NCI-H69 (cell line): ENCODE data around the gene ADAM33.

Experiments used
- DNase-seq: peaks from one replicate; lab custom pipeline; 2025; lab: John Stamatoyannopoulos, UW

ADAM33 gene, protein sequence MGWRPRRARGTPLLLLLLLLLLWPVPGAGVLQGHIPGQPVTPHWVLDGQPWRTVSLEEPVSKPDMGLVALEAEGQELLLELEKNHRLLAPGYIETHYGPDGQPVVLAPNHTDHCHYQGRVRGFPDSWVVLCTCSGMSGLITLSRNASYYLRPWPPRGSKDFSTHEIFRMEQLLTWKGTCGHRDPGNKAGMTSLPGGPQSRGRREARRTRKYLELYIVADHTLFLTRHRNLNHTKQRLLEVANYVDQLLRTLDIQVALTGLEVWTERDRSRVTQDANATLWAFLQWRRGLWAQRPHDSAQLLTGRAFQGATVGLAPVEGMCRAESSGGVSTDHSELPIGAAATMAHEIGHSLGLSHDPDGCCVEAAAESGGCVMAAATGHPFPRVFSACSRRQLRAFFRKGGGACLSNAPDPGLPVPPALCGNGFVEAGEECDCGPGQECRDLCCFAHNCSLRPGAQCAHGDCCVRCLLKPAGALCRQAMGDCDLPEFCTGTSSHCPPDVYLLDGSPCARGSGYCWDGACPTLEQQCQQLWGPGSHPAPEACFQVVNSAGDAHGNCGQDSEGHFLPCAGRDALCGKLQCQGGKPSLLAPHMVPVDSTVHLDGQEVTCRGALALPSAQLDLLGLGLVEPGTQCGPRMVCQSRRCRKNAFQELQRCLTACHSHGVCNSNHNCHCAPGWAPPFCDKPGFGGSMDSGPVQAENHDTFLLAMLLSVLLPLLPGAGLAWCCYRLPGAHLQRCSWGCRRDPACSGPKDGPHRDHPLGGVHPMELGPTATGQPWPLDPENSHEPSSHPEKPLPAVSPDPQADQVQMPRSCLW

DNA sequence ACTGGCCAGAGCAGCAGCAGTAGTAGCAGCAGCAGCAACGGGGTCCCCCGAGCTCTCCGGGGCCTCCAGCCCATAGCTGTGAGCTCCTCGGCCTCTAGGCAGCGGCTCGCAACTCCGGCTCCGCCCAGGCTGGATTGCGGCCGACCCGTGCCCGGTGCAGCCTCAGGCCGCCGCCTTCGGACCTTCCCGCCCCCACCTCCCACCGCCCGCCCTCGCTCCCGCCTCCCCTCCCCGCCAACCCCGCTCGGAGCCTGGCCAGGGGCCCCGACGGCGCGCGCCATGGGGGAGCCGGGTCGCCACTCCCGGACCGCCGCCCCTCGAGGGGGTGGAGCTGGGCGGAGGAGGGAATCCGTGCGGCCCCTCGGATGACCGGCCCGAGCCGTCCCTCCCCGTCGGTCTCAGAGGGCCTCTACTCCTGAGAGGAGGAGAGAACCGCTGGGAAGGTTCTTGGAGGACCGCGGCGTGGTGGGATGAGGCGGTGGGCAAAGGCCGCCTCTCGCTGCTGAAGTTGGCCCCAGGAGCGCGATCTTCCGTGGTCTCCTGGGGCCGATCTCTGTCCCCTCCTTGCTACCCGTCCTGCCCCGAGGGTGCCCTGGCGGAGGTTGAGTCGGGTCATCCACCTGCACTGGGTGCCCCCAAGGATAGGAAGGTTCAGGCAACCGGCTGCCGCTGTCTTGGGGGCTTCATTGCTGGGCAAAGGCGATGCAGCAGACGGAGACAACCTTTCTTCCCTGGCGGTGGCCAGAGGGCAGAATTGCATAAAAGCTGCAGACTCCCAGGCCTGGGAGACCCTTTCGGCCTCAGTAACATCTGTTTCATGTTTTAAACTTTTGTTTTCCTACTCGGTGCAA, at the start of gene ADAM33:
Gene ADAM33 (minus strand): TSS at position 80 of the 851 bp plus-strand sequence. CDS start 6 bp downstream, at position 74.
- DNase-seq: peak; percentile 18

DNA sequence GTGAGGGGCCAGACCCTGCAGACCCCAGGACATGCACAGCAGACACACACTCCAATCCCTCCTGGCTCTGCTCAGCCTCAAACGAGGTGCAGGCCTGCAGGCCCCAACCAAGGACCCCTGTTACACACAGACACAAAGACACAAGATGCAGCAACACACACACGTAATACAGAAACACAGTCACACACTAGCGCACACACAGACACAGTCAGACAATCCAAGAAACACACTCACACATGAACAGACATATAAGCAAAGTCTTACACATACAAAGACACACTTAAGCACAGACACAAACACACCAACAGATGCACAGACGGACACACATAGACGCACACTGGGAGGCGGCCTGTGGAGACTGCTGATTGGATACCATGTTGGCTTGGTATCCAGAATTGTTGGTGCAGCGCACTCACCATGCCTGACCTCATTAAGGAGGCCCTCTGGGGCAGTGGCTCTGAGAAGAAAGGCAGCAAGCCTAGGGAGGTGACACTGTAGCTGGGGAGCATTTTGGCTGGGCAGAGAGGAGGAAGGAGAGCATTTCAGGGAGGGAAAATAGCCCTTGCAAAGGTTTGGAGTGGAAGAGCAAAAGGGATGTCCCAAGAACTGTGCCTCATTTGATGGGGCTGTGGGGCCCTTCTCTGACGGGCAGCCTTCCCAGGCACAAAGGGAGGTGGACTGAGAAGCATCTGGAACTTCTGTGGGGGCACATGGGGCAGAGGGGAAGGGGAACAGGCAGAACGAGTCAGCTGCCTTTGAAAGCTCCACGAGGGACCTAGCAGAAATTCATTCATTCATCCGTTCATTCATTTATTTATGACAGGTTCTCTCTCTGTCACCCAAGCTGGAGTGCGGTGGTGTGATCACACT, 49.2 kb upstream of the ADAM33 start:
- peak; percentile 14 for DNase-seq

DNA sequence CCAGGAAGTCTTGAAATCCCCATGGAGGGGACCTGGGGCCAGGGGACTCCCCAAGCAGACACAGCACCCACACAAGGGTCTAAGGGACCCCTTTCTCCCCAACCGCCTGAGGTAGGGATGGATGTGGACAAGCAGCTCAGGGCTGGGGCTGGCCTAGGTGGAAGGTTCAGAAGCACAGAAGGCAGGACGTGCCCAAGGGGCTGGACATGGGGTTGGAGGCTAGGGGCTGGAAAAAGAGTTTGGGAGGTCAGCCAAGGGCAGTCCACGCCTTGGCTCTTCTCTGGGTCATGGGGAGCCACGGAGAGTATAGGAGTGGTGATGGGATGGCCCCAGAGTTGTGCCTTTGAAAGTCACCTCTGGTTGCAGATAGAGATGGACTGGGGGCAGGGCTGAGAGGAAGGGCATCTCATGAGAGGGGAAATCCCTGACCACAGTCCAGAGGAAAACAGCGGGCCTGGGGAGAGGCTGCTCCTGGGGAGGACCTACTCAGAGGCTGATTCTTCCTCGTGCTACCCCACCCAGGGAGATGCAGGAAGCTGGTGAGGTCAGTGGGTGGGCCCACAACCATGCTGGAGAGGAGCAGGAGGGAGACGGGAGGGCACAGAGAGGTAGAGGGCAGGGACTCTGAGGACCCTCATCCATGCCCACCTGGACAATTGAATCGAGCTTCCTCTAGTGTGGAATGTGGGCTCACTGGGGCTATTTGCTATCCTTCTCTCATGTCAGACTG, 48.2 kb upstream of the ADAM33 start:
- DNase-seq: no peak

DNA sequence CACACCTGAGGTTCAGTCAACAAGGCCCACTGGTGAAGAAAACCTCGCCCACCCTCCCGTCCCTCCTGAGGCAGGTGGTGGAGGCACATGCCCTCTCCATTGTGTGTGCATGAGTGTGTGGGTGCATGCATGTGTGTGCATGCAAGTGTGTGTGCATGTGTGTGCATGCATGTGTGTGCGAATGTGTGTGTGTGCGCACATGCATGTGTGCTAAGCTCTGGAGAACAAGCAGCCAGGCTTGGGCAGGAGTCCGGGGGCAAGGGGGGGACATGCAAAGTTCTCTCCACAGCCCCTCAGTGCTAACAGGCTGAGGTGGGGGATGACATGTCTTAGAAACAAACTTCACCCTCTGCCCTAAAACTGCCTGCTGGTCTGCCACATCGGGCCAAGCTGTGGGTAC, 47.6 kb upstream of the ADAM33 start:
- DNase-seq: no peak

DNA sequence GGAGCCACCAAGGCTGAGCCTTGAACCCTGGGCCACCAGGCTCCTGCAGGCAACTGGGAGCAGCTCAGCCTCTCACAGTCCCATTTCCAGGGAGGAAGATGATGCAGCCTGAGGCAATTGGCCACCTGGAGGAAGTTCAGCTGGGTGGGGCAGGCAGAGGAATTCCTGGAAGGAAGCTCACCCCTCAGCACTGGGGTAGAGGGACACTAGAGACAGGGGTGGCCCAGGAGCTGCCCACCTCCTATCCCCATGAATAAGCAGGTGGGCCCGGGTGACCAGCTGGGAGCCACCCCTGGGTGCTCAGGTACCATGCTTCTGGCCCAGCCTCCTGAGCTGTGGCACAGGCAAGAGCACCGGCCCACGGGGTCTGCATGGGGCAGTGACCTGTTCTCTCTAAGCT, 47.1 kb upstream of the ADAM33 start:
- DNase-seq: no peak

DNA sequence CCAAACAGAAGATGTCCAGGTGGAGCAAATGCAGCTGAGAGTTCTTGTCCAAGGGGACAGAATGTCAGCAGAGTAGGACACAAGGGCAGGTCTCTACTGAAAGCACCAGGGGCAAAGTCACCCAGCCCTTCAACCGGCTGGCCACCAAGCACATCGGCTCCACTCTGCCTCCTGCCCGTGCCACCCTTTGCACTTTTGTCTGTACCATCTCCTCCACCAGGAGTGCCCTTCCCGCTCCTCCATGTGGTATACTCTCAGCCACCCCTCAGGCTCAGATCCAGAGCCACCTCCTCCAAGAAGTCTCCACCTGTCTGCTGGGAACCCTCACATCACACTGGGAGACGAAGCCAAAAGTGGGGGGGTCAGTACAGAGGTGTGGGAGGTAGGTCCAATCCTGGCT, 46.5 kb upstream of the ADAM33 start:
- no peak for DNase-seq

DNA sequence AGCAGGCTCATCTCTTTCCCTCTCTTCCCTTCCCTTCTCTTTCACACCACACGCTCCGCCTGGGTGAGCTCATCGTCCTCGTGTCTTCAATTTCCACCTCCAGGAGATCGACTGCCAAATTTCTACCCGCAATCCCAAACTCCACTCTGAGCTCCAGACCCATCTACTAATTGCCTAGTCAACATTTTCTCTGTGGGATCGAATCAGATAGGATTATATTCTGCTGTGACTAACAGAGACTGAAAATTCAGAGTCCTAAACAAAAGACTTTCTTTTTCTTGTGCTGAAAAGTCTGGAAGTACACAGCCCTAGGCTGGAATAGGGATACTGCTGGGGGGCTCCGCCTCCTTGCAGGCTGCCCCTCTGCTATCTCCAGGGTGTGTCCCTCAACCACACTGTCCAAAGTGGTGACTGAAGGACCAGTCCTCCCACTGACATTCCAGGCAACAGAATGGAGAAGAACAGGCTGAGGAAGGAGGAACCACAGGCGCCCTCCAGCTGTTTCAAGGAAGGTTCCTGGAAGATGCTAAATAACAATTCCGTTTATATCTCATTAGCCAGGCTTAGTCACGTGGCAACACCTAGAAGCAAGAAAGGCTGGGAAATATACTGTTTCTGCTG, 45.7 kb upstream of the ADAM33 start:
- peak; percentile 24 for DNase-seq

DNA sequence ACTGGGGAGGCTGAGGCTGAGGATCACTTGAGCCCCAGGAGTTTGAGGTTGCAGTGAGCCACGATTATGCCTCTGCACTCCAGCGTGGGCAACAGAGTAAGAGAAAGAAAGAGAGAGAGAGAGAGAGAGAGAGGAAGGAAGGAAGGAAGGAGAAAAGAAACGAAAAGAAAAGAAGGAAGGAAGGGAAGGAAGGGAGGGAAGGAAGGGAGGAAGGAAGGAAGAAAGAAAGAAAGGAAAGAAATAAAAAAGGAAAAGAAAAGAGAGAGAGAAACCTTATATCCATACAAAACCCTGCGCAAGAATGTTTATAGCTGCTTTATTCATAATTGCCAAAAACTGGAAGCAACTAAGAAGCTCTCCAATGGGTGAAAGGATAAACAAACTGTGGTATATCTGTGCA, 42.5 kb upstream of the ADAM33 start:
- no peak for DNase-seq

DNA sequence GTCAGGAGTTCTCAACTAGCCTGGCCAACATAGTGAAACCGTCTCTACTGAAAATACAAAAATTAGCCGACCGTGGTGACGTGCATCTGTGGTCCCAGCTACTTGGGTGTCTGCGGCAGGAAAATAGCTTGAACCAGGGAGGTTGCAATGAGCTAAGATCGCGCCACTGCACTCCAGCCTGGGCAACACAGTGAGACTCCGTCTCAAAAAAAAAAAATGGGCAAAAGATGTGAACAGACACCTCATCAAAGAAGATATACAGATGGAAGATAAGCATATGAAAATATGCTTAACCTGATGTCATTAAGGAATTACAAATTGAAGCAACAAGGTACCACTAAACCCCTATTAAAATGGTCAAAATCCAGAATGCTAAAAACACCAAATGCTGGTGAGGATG, 41.5 kb upstream of the ADAM33 start:
- DNase-seq: no peak

DNA sequence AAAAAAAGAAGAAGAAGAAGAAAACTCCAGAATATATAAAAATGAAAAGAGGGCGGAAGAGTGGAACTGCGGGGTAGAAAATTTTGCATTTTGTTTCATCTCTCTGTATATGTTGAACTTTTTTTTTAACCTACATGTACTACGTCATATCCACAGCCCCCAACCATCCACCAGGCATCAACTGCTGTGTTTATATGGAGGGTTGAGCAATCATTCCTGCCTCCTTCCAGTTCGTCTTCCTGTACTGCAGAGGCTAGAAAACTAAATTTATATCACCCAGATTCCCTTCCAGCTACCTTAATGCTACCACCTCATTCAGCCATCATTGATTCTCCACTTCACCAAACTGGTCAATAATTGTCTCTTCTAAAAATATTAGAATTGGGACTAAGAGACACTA, 40.1 kb upstream of the ADAM33 start:
- DNase-seq: no peak

DNA sequence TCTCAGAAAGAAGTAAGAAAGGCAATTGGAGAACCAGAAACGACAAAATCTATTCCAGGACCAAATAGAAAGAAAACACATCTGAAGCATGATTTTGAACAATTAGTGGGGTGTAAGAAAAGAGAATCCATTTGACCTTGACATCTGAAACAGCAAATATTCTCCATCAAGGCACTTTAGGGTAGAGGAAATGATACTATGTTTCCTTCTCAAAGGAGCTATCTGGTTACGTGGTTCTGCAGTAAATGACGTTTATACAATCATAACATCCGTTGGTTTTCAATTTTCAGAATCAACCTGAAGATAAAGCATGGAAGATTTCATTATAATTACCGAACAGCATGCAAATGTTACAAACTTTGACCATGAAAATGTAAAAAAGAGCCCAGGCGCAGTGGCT, 38.8 kb upstream of the ADAM33 start:
- no peak for DNase-seq

DNA sequence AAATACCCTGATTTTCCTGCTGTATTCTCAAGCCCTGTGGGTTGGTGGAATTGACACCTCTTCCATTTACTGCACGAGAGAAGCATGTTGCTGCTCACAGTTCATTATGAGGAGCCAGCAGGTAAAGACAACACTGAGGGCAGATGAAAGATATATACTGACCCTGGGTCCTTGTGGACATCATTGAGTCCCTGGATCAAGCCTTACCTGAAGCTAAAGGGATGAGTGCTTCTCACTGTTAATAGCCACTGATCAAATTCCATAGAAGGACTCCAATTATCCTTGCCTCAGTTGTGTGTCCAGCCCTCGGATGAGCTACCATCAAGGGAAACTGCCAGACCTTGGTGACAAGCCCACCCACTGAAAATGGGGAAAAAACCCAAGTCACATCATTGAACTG, 38.3 kb upstream of the ADAM33 start:
- DNase-seq: no peak

DNA sequence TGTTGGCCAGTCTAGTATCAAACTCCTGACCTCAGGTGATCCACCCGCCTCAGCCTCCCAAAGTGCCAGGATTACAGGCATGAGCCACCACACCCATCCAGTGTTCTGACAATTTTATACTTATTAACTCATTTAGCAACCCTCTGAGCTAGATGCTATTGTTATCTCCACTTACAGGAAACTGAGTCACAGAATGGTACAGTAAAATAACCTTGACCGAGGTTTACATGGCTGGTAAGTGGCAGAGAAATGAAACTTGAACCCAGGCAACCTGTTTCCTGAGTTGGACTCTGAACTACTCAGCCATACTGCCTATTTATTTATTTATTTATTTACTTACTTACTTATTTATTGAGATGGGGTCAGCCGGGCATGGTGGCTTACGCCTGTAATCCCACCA, 37.2 kb upstream of the ADAM33 start:
- DNase-seq: no peak

DNA sequence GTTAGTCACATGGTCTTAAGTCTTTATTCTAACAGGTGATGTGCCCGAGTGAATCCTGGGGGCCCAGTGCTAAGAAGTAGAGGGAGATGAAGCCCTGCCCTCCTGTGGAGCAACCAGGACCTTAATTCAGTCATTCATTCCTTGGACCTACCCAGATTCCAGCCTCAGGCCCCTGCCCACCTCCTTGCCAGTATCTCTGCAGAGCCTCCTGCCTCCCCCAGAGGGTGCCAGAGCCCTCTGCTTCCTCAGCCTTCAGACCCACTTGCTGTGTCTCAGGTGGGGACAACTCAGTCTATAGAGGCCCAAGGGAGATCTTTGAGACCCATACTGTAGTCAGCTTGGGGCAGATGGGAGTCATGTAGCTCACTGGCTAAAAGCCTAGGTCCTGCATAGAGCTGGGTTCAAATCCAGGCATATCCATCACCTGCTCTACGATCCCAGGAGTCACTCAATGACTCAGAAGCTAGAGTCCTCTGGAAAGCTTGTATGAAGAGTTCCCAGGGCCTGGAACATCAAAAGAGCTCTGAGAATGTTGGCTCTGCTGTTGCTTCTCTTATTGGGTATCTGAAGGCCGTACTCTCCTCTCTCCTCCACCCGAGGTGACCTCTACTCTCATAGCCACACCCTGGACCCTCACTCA, 34.5 kb upstream of the ADAM33 start:
- DNase-seq: peak; percentile 74

DNA sequence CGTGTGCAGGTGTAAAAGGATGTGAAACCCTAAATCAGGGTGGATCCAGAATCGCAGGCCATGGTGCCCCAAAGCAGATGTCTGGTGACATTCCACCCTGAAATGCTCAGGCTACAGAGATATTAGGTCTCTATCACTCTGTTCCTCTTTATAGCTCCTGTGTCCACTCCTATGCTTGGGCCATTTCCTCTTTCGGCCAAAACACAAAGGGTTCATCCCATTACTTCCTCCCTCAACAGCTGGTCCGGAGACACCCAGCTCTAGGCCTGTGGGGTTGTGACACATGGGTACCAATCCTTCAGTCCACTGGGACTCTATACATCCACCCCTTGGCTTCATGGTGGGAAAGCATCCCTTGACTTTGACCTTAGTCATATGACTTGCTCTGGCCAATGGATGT, 32.3 kb upstream of the ADAM33 start:
- DNase-seq: no peak

DNA sequence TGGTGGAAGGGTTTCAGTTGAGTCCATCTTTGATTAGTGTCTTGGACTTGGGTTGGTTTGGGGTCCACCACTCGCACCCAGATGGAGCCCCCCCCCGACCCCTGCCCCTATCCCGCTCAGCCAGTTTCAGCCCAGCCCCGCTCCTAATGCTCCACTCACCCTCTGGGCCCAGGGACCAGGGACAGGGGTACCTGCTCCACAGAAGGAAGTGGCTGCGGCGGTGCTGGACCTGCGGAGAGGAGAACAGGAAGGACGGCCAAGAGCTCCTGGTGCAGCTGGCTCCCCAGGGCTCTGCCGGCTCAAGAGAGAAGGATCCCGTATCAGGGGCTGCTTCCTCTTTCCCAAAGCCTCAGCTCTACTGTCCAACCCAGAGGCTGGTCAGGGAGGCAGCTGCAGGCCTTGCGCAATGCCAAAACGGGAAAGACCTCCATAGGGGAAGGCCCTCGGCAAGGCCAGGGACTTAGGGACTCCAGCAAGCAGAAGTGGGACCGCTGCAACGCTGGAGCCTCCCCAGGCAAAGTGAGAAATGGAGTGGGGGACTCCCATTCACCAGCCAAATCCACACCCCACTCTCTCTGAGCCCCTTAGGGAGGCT, 30.6 kb upstream of the ADAM33 start, which contains the start of gene SIGLEC1:
Gene SIGLEC1 (minus strand): TSS at position 322 of the 595 bp plus-strand sequence. CDS start 5,472 bp downstream, outside the sequence.
- DNase-seq: no peak

DNA sequence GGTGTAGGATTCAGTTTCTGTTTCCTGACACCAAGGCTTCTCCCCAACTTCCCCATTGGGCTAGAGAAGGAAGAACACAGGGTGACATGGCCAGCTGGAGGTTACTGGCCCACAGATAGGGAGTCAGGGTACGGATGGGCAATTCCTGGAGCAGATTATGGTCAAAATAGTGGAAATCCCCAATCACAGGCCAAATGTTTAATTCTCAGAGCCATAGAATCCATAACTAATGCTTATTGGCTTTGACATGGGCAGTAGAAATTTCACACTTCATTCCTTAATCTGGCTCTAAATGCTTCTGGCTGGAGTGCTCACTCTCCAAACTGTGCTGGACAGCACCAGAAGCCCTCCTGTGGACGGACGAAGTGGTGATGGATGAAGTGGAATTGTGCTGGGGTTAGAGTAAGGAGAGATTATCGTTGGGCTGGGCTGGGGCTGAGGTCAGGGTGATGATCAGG, 29.7 kb upstream of the ADAM33 start:
- DNase-seq: no peak

DNA sequence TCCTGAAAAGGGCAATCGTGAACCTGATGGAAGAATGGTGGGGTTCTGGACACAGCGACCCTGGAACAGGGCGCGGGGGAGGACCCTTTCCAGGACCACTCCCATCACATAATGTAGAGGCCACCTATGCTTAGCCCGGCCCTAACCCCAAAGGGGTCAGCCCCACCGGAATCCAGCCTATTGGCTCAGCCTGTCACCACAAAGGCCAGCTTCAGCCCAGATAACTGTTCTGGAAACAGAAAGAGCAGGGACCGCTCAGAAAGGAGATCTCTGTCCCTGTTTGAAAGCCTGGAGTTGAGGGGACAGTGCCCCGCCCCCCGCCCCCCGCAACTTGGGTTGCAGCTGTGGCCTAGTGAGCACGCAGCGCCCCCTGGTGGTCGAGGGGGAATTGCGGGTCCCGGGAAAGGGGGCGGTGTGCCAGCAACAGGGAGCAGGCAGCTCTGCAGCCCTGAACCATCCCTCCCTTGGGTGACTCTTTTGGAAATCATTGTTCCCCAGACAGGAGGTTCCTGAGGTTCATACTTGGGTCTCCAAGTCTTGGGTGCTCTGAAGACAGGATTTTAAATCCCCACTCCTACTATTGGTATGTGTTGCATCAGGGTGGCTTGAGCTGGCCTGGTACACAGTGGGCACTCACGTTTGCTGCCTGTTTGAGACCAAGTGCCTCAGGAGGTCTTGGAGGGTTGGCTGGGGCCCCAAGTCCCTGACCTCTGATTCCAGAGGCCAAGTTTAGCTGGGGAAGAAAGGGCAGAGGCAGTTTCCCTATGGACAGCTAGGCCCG, 29.1 kb upstream of the ADAM33 start:
- peak; percentile 58 for DNase-seq
